ENCODE measurements around the gene APBA2.

Gene APBA2

DNA sequence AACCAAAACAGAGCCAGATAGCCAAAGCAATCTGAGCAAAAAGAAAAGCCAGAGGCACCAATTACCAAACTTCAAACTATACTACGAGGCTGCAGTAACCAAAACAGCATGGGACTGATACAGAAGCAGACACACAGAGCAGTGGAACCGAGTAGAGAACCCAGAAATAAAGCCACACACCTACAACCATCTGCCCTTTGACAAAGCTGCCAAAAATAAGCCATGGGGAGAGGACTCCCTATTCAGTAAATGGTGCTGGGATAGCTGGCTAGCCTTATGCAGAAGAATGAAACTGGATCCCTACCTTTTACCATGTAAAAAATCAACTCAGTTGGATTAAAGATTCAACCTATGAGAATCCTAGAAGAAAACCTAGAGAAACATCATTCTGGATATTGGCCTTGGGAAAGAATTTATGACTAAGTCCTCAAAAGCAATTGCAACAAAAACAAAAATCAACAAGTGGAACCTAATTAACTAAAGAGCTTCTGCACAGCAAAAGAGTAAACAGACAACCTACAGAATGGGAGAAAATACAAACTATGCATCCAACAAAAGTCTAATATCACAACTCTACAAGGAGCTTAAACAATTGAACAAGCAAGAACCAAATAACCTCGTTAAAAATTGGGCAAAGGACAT is 95.1 kb downstream of the APBA2 start:
- H3K4ac ChIP-seq (ENCODE audit: low read depth in 1 of 2, low read length in 2 of 2): no peak overlapping the region
- H2BK15ac ChIP-seq (ENCODE audit: low read depth, poor library complexity, severe bottlenecking): no peak overlapping the region
- H2AK5ac ChIP-seq (ENCODE audit: low read length, severe bottlenecking): no peak overlapping the region
- H3K4me1 ChIP-seq (ENCODE audit: control insufficient read depth, insufficient read depth, low read depth, low read length): peaks cover 22% of the 10 kb centered on the region
- H4K8ac ChIP-seq (ENCODE audit: low read length): no peak overlapping the region
- H3K9me3 ChIP-seq (ENCODE audit: control insufficient read depth, low read length): no peaks in the 10 kb centered on the region
- H3K36me3 ChIP-seq (ENCODE audit: control insufficient read depth in 1 of 2, insufficient read depth in 2 of 2, low read depth in 1 of 2, low read length in 2 of 2): no peaks in the 10 kb centered on the region
- H3K18ac ChIP-seq (ENCODE audit: low read depth in 1 of 2, low read length in 2 of 2): no peak overlapping the region
- no peak overlapping the region for H3K27ac ChIP-seq (ENCODE audit: low read length, poor library complexity, severe bottlenecking)
- peaks cover 2% of the 10 kb centered on the region for H3K79me1 ChIP-seq (replicated peaks; ENCODE audit: low read length, poor library complexity, severe bottlenecking)
- no peak overlapping the region for H2BK5ac ChIP-seq (ENCODE audit: low read depth, low read length, poor library complexity, severe bottlenecking)
- no peak overlapping the region for H3K4me3 ChIP-seq (ENCODE audit: insufficient read depth in 1 of 2, low read depth in 1 of 2, low read length in 2 of 2)
- H2BK120ac ChIP-seq (ENCODE audit: low read depth, low read length): no peak overlapping the region
- no peak overlapping the region for H3K23ac ChIP-seq (ENCODE audit: low read length in 2 of 2)
- no peak overlapping the region for H2BK12ac ChIP-seq (ENCODE audit: low read length in 2 of 2)
- DNase-seq: no peak
- H4K91ac ChIP-seq (ENCODE audit: low read length): no peak overlapping the region
- peaks cover 0 to 10% of the 10 kb centered on the region in 2 experiments for H3K27me3 ChIP-seq (ENCODE audit: control insufficient read depth in 1 of 2, insufficient read depth in 1 of 2, low read length in 2 of 2)
- no peak overlapping the region for H3K14ac ChIP-seq (ENCODE audit: low read length in 2 of 2)
- H2AFZ ChIP-seq (ENCODE audit: low read depth, low read length): no peak overlapping the region
- 82% methylated on average over 3 of the region's 3 CpGs for WGBS
- H3K9ac ChIP-seq (ENCODE audit: low read length): no peak overlapping the region
- no peak overlapping the region for H3K4me2 ChIP-seq (ENCODE audit: low read length, poor library complexity, severe bottlenecking)

DNA sequence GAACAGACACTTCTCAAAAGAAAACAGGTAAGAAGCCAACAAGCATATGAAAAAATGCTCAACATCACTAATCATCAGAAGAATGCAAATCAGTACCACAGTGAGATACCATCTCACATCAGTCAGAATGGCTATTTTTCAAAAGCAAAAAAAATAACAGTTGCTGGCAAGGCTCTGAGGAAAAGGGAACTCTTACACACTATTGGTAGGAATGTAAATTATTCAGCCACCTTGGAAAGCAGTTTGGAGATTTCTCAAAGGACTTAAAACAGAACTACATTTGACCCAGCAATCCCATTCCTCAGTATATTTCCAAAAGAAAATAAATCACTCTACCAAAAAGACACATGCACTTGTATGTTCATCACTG is 95.6 kb downstream of the APBA2 start:
- Histone ChIP-seq H3K18ac (ENCODE audit: low read depth in 1 of 2, low read length in 2 of 2) (no peak overlapping the region), H3K36me3 (ENCODE audit: control insufficient read depth in 1 of 2, insufficient read depth in 2 of 2, low read depth in 1 of 2, low read length in 2 of 2) (no peaks in the 10 kb centered on the region), H3K4me1 (ENCODE audit: control insufficient read depth, insufficient read depth, low read depth, low read length) (peaks cover 22% of the 10 kb centered on the region), H2AFZ (ENCODE audit: low read depth, low read length) (no peak overlapping the region), H3K9me3 (ENCODE audit: control insufficient read depth, low read length) (no peaks in the 10 kb centered on the region), H3K79me1 (replicated peaks; ENCODE audit: low read length, poor library complexity, severe bottlenecking) (peaks cover 2% of the 10 kb centered on the region), H2BK15ac (ENCODE audit: low read depth, poor library complexity, severe bottlenecking) (no peak overlapping the region), H3K14ac (ENCODE audit: low read length in 2 of 2) (no peak overlapping the region), H3K27me3 (ENCODE audit: control insufficient read depth in 1 of 2, insufficient read depth in 1 of 2, low read length in 2 of 2) (peaks cover 0 to 10% of the 10 kb centered on the region in 2 experiments), H3K4me2 (ENCODE audit: low read length, poor library complexity, severe bottlenecking) (no peak overlapping the region), H3K23ac (ENCODE audit: low read length in 2 of 2) (no peak overlapping the region), H2BK5ac (ENCODE audit: low read depth, low read length, poor library complexity, severe bottlenecking) (no peak overlapping the region), H3K4ac (ENCODE audit: low read depth in 1 of 2, low read length in 2 of 2) (no peak overlapping the region), H2BK120ac (ENCODE audit: low read depth, low read length) (no peak overlapping the region), H4K91ac (ENCODE audit: low read length) (no peak overlapping the region), H4K8ac (ENCODE audit: low read length) (no peak overlapping the region), H3K9ac (ENCODE audit: low read length) (no peak overlapping the region), H3K4me3 (ENCODE audit: insufficient read depth in 1 of 2, low read depth in 1 of 2, low read length in 2 of 2) (no peak overlapping the region), H2BK12ac (ENCODE audit: low read length in 2 of 2) (no peak overlapping the region), H3K27ac (ENCODE audit: low read length, poor library complexity, severe bottlenecking) (no peak overlapping the region), H2AK5ac (ENCODE audit: low read length, severe bottlenecking) (no peak overlapping the region)
- no peak for DNase-seq

DNA sequence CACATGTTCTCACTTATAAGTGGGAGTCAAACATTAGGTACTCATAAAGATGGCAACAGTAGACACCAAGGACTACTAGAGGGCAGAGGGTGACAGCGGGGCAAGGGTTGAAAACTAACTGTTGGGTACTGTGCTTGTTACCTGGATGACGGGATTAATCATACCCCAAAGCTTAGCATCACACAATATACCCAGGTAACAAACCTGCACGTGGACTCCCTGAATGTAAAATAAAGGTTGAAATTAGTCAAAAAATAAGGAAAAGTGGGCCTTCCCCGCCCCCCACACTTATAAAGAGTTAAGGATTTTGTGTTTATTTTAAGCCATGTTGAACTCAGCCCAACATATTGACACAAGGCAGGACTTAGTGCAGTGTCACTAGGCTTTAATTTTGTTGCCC is 96.1 kb downstream of the APBA2 start:
- H3K9ac ChIP-seq (ENCODE audit: low read length): no peak overlapping the region
- DNase-seq: no peak

DNA sequence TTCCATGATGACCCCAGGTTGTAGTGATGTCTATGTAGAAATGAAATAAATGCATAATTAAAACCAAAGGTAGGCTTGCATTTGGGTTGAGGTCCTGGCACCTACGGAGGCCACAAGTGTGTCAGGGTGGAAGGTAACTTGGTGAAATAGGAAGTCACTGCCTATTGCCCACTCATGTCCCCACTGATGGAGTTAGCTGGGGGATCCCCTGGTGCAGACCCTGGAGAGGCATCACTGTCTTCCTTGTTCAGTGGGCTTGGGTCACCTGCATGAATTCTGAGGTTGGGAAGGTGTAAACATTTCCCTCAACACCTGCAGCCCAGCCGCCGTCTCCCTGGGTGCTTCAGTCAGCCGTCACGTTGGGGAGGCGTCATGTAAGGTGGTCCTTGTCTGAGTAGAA is 97.1 kb downstream of the APBA2 start:
- H3K4ac ChIP-seq (ENCODE audit: low read depth in 1 of 2, low read length in 2 of 2): no peak overlapping the region
- H3K9me3 ChIP-seq (ENCODE audit: control insufficient read depth, low read length): no peaks in the 10 kb centered on the region
- no peak overlapping the region for H4K91ac ChIP-seq (ENCODE audit: low read length)
- no peak overlapping the region for H3K14ac ChIP-seq (ENCODE audit: low read length in 2 of 2)
- no peak overlapping the region for H3K23ac ChIP-seq (ENCODE audit: low read length in 2 of 2)
- no peak overlapping the region for H3K18ac ChIP-seq (ENCODE audit: low read depth in 1 of 2, low read length in 2 of 2)
- H3K4me3 ChIP-seq (ENCODE audit: insufficient read depth in 1 of 2, low read depth in 1 of 2, low read length in 2 of 2): no peak overlapping the region
- 100% methylated on average over 6 of the region's 6 CpGs for WGBS
- H3K27ac ChIP-seq (ENCODE audit: low read length, poor library complexity, severe bottlenecking): no peak overlapping the region
- H2BK15ac ChIP-seq (ENCODE audit: low read depth, poor library complexity, severe bottlenecking): no peak overlapping the region
- no peak overlapping the region for H2AFZ ChIP-seq (ENCODE audit: low read depth, low read length)
- no peak overlapping the region for H3K9ac ChIP-seq (ENCODE audit: low read length)
- H3K79me1 ChIP-seq (replicated peaks; ENCODE audit: low read length, poor library complexity, severe bottlenecking): peaks cover 2% of the 10 kb centered on the region
- peaks cover 0 to 10% of the 10 kb centered on the region in 2 experiments for H3K27me3 ChIP-seq (ENCODE audit: control insufficient read depth in 1 of 2, insufficient read depth in 1 of 2, low read length in 2 of 2)
- no peak overlapping the region for H4K8ac ChIP-seq (ENCODE audit: low read length)
- H3K4me1 ChIP-seq (ENCODE audit: control insufficient read depth, insufficient read depth, low read depth, low read length): peaks cover 16% of the 10 kb centered on the region
- no peak overlapping the region for H3K4me2 ChIP-seq (ENCODE audit: low read length, poor library complexity, severe bottlenecking)
- H2BK5ac ChIP-seq (ENCODE audit: low read depth, low read length, poor library complexity, severe bottlenecking): no peak overlapping the region
- no peak overlapping the region for H2AK5ac ChIP-seq (ENCODE audit: low read length, severe bottlenecking)
- no peak overlapping the region for H2BK120ac ChIP-seq (ENCODE audit: low read depth, low read length)
- DNase-seq: no peak
- H3K36me3 ChIP-seq (ENCODE audit: control insufficient read depth in 1 of 2, insufficient read depth in 2 of 2, low read depth in 1 of 2, low read length in 2 of 2): no peaks in the 10 kb centered on the region
- H2BK12ac ChIP-seq (ENCODE audit: low read length in 2 of 2): no peak overlapping the region

More for the DNA sequence above, 96.1 kb downstream of the APBA2 start:
- H3K9me3 ChIP-seq (ENCODE audit: control insufficient read depth, low read length): no peaks in the 10 kb centered on the region
- H3K4ac ChIP-seq (ENCODE audit: low read depth in 1 of 2, low read length in 2 of 2): no peak overlapping the region
- H2AFZ ChIP-seq (ENCODE audit: low read depth, low read length): no peak overlapping the region
- no CpG with 5 or more reads among the region's 4 CpGs for WGBS
- no peak overlapping the region for H2BK15ac ChIP-seq (ENCODE audit: low read depth, poor library complexity, severe bottlenecking)
- no peak overlapping the region for H3K27ac ChIP-seq (ENCODE audit: low read length, poor library complexity, severe bottlenecking)
- H2BK12ac ChIP-seq (ENCODE audit: low read length in 2 of 2): no peak overlapping the region
- no peaks in the 10 kb centered on the region for H3K36me3 ChIP-seq (ENCODE audit: control insufficient read depth in 1 of 2, insufficient read depth in 2 of 2, low read depth in 1 of 2, low read length in 2 of 2)
- H3K18ac ChIP-seq (ENCODE audit: low read depth in 1 of 2, low read length in 2 of 2): no peak overlapping the region
- H2BK120ac ChIP-seq (ENCODE audit: low read depth, low read length): no peak overlapping the region
- H4K8ac ChIP-seq (ENCODE audit: low read length): no peak overlapping the region
- peaks cover 2% of the 10 kb centered on the region for H3K79me1 ChIP-seq (replicated peaks; ENCODE audit: low read length, poor library complexity, severe bottlenecking)
- H3K23ac ChIP-seq (ENCODE audit: low read length in 2 of 2): no peak overlapping the region
- H2BK5ac ChIP-seq (ENCODE audit: low read depth, low read length, poor library complexity, severe bottlenecking): no peak overlapping the region
- peaks cover 22% of the 10 kb centered on the region for H3K4me1 ChIP-seq (ENCODE audit: control insufficient read depth, insufficient read depth, low read depth, low read length)
- H3K27me3 ChIP-seq (ENCODE audit: control insufficient read depth in 1 of 2, insufficient read depth in 1 of 2, low read length in 2 of 2): peaks cover 0 to 10% of the 10 kb centered on the region in 2 experiments
- no peak overlapping the region for H3K14ac ChIP-seq (ENCODE audit: low read length in 2 of 2)
- no peak overlapping the region for H2AK5ac ChIP-seq (ENCODE audit: low read length, severe bottlenecking)
- no peak overlapping the region for H3K4me2 ChIP-seq (ENCODE audit: low read length, poor library complexity, severe bottlenecking)
- no peak overlapping the region for H3K4me3 ChIP-seq (ENCODE audit: insufficient read depth in 1 of 2, low read depth in 1 of 2, low read length in 2 of 2)
- H4K91ac ChIP-seq (ENCODE audit: low read length): no peak overlapping the region
